Activated CD8-positive, alpha-beta memory T cell treated with anti-CD3 and anti-CD28 coated beads, Interleukin-2, amount 50 U/mL, for 24 hours (primary cell): ENCODE data around the gene DSG4.
"Not testable (repeated sequence)": the region's sequence is repeated elsewhere in the genome, so short reads cannot be mapped to it uniquely, and the experiment has no call there.

Source experiments
- DNase-seq: peaks from one replicate; pipeline ENCODE4 v3.0.0-alpha.2; 2020; ENCODE audit errors: extremely low read depth

The DSG4 gene, protein sequence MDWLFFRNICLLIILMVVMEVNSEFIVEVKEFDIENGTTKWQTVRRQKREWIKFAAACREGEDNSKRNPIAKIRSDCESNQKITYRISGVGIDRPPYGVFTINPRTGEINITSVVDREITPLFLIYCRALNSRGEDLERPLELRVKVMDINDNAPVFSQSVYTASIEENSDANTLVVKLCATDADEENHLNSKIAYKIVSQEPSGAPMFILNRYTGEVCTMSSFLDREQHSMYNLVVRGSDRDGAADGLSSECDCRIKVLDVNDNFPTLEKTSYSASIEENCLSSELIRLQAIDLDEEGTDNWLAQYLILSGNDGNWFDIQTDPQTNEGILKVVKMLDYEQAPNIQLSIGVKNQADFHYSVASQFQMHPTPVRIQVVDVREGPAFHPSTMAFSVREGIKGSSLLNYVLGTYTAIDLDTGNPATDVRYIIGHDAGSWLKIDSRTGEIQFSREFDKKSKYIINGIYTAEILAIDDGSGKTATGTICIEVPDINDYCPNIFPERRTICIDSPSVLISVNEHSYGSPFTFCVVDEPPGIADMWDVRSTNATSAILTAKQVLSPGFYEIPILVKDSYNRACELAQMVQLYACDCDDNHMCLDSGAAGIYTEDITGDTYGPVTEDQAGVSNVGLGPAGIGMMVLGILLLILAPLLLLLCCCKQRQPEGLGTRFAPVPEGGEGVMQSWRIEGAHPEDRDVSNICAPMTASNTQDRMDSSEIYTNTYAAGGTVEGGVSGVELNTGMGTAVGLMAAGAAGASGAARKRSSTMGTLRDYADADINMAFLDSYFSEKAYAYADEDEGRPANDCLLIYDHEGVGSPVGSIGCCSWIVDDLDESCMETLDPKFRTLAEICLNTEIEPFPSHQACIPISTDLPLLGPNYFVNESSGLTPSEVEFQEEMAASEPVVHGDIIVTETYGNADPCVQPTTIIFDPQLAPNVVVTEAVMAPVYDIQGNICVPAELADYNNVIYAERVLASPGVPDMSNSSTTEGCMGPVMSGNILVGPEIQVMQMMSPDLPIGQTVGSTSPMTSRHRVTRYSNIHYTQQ

DNA sequence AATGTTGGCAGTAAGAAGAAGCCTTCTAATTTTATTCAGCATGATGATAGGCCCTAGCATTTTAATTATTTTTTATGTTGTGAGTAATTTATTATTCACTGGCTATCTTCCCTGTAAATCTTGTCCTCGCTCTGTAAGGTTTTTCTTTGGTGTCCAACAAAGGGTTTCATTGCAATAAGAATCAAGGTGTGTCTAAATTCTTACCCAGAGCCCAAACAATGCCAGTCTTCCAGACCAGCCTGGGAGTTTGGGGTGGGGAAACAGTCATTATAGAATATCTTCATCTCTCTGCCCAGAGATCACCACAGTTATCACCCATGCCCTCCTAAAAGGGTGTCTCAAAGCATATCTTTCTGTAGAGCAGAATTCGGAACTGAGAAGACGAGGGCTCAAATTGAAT lies at the start of gene DSG4:
Gene DSG4, plus strand, starts transcription at position 301 of the 400 bp plus-strand sequence. CDS start 135 bp downstream, outside the sequence.
- DNase-seq: no peak

DNA sequence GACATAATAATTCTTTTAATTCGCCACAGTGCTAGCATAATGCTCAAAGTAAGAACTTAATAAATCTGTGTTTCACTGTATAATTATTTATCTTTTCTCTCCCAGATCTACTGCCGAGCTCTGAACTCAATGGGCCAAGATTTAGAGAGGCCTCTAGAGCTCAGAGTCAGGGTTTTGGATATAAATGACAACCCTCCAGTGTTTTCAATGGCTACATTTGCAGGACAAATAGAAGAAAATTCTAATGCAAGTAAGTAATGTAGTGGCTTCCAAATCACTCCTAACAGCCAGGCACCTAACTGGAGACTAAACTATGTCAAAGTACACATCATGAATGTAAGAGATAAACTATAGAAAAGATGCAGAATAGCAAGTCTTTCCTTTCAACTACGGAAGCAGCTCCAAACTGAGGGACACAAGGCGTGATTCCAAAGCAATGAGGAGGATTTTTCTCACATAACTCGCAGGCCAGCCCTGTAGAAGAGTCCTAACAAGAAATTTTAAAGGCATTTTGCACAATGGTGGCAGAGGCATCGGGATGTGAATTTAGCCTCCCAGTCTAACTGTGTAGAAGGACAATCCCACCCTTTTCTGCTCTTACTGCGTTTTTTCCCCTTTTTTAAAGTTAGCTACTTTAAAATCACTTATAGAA lies 46.7 kb upstream of the DSG4 start:
- no peak for DNase-seq

DNA sequence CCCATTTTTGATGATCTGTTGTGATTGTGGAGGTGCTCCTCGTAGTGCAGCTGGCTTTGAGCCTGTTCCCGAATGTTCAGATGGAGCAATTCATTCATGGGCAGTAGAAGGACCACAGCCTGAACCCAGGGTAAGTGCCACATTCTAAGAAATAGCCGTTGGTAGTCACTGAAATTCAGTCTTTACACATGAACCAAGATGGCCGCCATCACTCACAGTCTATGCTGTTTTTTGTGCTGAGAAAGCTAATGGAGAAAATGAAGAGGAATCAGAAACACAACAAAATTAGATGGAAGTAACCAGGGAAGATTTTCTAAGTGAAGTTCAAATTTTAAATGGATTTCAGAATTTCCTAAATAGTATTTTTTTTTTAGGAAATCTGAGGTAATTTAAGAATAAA lies 33.1 kb upstream of the DSG4 start:
- DNase-seq: no peak

DNA sequence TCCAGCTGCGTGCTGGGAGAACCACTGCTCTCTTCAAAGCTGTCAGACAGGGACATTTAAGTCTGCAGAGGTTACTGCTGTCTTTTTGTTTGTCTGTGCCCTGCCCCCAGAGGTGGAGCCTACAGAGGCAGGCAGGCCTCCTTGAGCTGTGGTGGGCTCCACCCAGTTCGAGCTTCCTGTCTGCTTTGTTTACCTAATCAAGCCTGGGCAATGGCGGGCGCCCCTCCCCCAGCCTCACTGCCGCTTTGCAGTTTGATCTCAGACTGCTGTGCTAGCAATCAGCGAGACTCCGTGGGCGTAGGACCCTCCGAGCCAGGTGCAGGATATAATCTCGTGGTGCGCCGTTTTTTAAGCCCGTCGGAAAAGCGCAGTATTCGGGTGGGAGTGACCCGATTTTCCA lies 23.2 kb upstream of the DSG4 start:
- not testable (repeated sequence) for DNase-seq

DNA sequence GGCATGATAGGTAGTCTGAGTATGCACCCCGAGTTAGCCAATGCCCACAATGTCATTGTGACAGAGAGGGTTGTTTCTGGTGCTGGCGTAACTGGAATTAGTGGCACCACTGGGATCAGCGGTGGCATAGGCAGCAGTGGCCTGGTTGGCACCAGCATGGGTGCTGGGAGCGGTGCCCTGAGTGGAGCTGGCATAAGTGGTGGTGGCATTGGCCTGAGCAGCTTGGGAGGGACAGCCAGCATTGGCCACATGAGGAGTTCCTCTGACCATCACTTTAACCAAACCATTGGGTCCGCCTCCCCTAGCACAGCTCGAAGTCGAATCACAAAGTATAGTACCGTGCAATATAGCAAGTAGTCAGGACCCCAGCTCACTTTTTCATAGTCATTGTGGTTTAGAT lies 21.6 kb upstream of the DSG4 start:
- DNase-seq: no peak

DNA sequence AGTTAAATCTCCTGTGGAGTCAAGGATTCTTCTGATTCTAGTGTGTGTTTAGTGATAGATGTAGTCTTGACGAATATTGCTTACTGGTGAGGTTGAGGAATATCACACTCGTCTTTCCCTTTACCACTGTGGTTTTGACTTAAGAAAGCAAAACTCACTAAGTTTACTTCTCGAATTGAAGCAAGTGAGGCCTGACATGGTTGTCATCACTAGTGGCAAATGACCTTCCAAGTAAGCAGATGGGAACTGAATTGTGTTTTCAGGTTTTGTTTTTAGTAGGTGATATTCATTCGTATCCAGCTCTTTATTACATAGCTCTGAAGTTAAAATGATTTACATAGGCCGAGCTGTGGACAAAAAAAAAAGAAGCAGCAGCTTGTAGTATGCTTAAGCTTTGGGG lies 20.6 kb upstream of the DSG4 start:
- DNase-seq: no peak

DNA sequence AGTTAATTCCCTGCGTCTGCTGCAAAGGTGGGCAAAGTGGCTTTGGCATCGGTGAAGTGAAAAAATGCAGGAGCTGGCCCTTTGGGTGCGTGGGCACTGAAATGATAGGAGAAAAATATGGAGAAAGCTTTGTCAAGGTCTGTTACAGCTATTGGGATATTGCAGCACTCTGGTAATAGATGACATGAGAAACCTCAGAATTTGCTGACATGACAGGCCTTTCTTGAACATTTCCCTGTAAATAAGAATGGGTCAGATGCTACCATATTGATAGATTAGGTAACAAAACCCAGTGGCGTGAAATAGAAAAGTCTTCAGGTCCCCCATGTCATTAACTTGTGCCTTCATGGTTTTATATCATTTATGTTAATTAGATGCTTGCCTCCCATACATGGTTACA lies 12.4 kb upstream of the DSG4 start:
- no peak for DNase-seq

DNA sequence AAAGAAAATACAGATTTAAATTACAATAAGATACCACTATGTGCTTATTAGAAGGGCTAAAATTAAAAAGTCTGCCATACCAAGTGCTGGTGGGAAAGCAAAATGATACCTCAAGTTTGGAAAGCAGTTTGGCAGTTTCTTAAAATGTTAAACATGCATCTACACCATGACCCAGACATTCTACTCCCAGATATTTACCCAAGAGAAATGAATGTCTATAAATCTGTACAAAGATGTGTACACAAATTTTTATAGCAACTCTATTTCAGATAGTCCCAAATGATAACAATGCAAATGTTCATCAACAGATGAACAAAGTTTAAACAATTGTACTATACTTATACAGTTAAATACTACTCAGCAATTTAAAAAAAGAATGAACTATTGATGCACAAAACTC lies 7.1 kb upstream of the DSG4 start:
- DNase-seq: no peak

DNA sequence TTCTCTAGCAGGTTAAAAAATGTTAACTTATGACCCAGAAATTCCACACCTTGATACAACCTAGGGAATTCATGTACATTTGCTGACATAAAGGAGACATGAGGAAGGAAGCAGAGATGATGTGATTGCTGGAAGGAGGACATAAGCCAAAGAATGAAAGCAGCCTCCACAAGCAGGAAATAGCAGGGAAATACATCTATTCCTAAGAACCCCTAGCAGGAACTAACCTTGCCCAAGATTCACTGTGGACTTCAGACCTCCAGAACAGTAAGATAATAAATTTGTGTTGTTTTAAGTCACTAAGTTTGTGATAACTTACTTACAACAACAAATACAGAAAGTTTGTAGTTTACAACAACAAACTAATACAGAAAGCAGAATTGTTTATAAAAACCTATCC lies 4.6 kb upstream of the DSG4 start:
- DNase-seq: no peak

DNA sequence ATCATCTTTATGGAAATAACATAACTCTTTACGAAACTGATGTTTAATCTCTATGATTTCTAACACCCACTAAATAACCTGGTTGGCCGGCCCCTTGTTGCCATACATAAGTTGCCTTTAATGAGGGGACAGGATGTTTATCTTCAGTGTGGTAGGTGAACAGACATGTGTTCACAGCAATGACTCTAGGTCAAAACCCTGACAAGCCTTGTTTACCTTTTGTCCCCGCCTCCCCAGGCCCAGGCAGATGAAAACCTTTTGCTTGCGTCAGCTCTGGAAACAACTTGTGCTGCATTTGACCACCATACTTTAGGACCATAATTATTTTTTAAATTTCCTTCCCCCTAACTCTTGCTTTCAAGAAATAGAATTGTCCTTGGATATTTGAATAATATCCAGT lies 2.9 kb upstream of the DSG4 start:
- no peak for DNase-seq

DNA sequence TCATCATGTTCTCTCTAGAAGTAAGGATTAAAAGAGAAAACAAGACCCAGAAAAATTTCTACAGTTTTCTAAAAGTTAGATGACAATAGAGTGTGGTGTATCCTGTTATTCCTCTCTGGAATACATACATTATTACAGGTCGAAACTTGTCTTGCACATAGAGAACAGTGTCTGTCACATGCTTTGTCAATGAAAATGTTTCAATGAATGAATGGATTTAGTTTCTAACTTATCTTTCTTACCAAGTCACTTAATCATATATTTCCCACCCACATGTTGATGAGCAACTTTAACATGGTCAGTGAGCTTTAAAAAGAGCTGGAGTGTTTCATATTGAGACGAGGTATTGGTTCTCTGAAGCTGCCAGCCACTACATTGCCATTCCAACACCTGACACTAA lies 4.3 kb downstream of the DSG4 start:
- no peak for DNase-seq

DNA sequence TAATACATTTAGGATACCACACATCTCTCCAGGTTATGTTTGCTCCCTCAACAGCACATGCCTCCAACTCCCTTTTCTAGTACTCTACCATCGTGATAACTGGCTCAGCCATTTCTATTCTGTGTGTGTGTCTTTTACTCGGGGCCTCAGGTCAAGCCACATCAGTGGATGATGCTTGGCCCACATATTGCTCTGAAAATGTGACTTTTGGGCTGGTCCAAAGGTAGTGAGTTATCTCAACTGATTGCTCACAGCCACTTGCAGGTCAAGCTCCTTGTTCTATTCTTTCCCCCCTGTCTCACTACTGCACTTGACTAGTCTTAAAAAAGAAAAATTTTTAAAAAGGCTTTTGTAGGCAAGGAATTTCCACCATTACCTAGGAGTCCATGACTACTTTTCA lies 5.5 kb downstream of the DSG4 start:
- no peak for DNase-seq

DNA sequence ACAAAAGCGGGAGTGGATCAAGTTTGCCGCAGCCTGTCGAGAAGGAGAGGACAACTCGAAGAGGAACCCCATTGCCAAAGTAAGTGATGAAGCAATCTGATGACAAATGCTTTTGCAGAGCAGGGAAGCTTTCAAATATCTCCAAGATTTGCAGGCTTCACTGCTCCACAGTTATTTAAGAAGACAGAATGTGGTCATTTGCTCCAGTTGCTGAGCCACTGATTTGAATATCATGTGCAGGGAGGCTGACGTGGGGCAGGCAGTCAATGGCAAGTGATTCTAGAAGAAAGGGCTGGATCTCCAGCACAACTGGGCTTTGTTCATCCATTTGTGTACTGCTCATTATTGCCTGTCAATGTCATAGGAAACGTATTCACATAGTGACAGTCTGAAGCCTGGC lies 10.2 kb downstream of the DSG4 start:
- no peak for DNase-seq

DNA sequence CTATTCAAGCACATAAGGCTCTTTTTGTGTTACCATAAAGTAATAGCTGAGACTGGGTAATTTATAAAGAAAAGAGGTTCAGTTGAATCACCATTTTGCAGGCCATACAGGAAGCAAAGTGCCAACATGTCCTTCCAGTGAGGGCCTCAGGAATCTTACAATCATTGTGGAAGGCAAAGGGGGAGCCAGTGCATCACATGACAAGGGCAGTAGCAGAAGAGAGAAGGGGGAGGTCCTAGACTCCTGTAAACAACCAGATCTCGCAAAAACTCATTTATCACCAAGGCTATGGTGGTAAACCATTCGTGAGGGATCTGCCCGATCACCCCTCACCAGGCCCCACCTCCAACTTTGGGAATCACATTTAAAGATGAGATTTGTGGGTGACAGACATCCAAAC lies 16.7 kb downstream of the DSG4 start:
- DNase-seq: no peak

DNA sequence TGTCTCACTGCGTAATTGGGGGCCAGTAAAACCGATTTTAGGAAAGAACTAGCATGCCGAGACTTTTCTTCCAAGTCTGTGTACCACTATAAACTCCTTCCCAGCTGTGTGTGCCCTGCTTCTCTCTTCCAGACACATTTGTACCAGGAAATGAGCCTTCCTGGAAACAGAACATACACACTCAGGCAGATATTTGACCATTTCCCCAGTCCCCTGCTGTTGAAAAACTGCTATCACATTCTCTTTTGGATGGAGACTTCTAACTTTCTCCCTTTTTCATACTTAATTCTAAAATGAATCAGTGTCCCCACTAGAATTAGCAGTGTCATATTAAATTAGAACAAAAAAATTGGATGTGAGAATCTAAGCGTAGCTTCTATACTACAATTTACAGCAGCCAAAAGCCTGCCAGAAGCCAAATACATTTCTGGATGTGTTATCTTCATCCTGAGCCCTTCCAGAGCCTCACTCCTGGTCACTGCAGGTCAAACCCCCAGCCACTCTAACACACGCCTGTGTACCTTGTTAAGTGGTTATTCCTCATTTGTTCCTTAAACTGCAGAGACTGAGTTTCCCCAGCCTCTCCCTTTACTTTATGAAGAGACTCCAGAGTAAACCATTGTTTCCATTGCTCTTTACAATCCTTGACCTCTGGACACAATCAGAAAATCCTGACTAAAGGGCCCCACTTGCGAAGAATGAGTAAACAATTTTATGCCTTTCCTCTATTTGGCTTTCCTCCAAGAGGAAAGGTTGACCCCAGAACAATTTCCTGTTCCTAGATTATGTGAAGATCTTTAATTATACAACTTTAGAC lies 20.4 kb downstream of the DSG4 start:
- DNase-seq: no peak

DNA sequence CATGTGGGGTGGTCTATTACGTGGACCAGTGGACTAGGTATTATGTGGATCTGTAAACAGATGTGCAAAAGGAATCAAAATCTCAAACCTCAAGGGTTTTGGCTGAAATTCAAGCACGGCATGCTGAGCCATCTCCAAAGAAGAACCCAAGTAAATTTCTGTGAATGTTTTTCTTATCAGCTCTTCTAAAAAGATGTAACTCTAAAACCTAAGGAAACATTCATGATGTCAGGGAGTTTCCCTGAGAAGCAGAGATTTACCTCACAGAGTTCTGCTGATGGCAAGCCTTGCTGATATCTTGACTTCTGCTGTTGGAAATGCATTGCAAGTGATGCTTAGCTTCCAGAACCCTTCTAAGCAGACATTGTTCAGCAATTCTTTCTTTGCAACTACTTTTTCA lies 21.6 kb downstream of the DSG4 start:
- no peak for DNase-seq

DNA sequence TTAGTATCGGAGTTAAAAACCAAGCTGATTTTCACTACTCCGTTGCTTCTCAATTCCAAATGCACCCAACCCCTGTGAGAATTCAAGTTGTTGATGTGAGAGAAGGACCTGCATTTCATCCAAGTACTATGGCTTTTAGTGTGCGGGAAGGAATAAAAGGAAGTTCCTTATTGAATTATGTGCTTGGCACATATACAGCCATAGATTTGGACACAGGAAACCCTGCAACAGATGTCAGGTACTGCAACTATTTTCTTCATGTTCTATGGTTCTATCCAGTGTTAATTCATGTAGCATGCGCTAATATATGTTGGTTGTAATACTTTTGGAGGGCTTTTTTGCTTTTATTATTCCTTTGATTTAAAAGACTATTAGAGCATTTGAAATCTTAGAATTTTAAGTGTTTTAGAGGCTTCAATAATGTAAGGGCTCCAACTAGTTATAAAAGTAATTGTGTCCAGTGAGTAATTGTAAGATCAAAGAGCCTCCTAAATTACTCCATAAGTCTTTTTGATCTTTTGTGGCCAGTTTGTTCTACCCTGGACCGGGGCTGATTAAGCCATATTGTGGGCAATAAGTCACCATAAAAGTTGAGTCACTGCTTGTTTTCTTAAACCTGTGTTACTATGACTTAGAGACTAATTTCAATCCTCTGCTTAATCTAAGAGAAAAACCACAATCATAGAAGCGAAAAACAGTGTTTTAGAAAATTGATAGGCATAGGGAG lies 22.9 kb downstream of the DSG4 start:
- DNase-seq: no peak

DNA sequence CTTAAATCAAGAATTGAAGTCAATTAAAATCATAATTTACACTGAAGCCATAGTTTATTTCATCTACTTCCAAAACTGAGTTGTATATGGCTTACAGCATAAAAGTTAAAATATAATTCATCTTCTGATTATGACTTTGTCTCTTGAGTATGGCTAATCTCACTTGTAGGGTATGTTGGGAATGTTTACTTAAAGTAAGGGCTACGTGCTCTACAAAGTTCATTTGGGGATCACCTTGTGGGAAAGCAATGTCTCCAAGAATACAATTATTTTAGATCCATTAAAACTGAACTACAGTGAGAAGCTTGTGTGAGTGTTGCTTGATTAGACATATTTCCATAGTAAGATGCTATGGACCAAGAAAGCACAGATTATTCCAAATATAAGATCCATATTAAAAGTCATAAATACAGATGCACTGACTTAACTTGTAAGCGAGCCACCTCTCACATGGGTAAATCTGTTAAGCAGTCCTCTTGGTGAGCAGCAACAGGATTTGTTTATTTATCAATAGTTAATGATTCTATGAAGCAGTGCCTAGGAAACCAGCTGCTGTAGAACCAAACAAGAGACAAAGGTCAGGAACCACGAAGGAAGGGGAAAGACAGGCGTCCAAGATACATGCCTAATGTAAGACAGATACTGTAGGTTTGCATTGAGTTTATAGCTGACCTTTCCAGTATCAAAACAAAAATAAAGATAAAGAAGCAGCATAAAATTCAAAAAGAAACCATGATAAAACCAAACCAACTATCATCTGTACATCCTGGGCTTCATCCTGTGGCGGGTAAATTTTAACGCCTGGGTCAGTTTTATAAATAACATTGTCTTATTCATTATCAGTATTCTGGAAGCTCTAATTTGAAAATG lies 24.8 kb downstream of the DSG4 start:
- no peak for DNase-seq

DNA sequence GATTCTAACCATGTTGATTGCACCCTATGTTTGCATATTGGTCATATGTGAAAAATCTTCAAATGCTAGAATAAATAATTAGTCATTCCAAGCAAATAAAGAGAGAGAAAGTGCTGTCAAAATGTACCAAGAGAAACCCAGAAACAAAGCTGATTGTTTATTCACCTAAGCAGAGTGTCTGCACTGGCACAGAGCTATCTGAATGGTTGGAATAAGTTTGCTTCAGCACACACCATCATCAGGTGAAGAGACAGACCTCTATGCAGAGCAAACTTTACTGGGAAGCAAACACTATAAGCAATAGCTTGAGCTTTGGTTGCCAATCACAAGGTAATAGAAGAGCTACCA lies 25.4 kb downstream of the DSG4 start:
- DNase-seq: no peak

DNA sequence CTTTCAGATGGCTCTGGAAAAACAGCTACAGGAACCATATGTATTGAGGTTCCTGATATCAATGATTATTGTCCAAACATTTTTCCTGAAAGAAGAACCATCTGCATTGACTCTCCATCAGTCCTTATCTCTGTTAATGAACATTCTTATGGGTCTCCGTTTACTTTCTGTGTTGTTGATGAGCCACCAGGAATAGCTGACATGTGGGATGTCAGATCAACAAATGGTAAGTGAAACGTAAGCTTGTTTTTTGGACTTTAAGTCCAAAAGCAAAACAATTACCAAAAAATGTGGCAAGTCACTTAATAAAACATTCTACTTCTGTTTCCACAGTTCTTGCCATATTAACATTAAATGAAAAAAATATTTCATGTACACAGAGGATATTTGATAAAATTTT lies 26.8 kb downstream of the DSG4 start:
- DNase-seq: no peak
